SU-DHL-6 (cell line): ENCODE results near the gene MBP.

ENCODE experiments used
- EZH2phosphoT487 ChIP-seq: fragments of 200-600 bp; sonication (generic), shearing (Covaris generic); conservative IDR thresholded peaks from 2 replicates; pipeline ENCODE4 v1.6.1; 2018; ENCODE audit warnings: mild to moderate bottlenecking, antibody characterized with exemption, low read length, moderate library complexity, mixed read lengths
- TF ChIP-seq, protein P1 (sequence below): fragments of 200-600 bp; sonication (generic); IDR thresholded peaks from one replicate; pipeline ENCODE4 v1.5.1; 2017; ENCODE audit warnings: antibody characterized with exemption, mild to moderate bottlenecking, low read length, moderate library complexity; ENCODE audit not compliant: insufficient read depth, poor library complexity, severe bottlenecking

DNA sequence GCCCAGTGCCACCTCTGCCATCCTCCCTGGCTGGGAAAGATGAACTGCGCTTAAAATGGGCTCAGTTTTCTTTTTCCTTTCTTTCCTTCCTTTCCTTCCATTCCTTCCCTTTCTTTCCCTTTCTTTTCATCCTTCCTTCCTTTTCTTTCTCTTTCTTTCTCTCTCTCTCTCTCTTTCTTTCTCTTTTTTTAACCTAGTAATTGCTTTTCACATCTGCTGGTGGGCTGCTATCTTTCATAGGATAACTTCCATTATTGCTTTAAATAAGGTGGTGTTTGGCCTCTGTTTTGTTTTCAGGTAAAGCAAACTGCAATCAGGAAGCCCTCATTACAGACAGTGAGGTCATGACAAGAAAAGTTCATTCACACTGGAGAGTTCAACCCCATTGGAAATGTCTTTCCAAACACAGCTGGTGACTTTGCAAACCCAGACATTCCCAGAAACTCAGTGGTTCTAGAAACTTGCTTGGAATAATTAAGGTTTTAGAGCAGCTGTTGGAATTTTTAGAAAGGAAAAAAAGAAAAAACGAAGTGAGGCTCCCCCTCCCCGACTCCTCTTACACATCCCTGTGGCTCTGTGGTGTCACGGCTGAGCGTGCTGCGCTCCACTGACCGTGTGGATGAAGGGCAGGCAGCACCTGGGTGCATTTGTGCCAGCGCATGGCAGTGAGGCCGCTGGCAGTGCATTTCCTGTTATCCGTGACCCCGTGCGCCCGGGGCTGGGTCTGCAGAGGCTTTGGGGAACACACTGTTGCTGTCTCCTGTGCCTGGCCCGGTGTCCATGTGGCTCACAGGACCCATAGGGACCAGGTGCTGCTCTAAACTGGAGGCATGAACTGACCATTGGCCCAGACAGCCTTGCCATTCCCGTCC, 76.9 kb downstream of the MBP start:
- TF ChIP-seq, protein P1, sequence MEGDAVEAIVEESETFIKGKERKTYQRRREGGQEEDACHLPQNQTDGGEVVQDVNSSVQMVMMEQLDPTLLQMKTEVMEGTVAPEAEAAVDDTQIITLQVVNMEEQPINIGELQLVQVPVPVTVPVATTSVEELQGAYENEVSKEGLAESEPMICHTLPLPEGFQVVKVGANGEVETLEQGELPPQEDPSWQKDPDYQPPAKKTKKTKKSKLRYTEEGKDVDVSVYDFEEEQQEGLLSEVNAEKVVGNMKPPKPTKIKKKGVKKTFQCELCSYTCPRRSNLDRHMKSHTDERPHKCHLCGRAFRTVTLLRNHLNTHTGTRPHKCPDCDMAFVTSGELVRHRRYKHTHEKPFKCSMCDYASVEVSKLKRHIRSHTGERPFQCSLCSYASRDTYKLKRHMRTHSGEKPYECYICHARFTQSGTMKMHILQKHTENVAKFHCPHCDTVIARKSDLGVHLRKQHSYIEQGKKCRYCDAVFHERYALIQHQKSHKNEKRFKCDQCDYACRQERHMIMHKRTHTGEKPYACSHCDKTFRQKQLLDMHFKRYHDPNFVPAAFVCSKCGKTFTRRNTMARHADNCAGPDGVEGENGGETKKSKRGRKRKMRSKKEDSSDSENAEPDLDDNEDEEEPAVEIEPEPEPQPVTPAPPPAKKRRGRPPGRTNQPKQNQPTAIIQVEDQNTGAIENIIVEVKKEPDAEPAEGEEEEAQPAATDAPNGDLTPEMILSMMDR, result no peak
- no peak for TF ChIP-seq EZH2phosphoT487
